D721Med (cell line): ENCODE data around the gene PTPRG.

Experiments used
- DNase-seq: peaks from one replicate; pipeline ENCODE4 v3.0.0; 2011; ENCODE audit warnings: low spot score; ENCODE audit not compliant: insufficient read length
- FAIRE-seq: peaks from 2 replicates; lab custom pipeline; 2011; peaks lifted over from hg19 to GRCh38; lab: Jason Lieb, UNC
- TF ChIP-seq, protein P1 (sequence below): IDR thresholded peaks from 2 replicates; pipeline ENCODE4 v1.5.1; 2012; ENCODE audit warnings: mild to moderate bottlenecking, control low read depth; ENCODE audit not compliant: insufficient read depth; ENCODE audit errors: missing control alignments

PTPRG gene

DNA sequence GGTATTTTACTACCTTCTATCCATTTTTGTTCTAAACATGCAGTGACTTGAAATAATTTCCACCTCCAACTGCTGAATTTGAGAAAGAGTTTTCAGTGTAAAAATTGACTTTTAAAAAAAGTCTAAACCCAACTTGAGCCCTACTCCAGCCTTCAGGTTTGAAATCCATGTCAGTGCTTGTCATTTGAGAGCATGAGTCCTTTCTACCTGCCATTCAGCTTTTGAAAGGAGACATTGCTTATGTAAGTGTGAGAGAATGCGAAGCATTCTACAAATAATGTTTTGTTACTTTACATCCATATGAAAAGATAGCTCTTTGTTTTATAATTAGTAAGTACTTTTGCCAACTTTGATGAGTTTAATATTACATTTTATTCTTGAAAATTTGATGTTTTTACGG, 329.2 kb downstream of the PTPRG start:
- DNase-seq (no peak), FAIRE-seq (no peak)
- TF ChIP-seq, protein P1, sequence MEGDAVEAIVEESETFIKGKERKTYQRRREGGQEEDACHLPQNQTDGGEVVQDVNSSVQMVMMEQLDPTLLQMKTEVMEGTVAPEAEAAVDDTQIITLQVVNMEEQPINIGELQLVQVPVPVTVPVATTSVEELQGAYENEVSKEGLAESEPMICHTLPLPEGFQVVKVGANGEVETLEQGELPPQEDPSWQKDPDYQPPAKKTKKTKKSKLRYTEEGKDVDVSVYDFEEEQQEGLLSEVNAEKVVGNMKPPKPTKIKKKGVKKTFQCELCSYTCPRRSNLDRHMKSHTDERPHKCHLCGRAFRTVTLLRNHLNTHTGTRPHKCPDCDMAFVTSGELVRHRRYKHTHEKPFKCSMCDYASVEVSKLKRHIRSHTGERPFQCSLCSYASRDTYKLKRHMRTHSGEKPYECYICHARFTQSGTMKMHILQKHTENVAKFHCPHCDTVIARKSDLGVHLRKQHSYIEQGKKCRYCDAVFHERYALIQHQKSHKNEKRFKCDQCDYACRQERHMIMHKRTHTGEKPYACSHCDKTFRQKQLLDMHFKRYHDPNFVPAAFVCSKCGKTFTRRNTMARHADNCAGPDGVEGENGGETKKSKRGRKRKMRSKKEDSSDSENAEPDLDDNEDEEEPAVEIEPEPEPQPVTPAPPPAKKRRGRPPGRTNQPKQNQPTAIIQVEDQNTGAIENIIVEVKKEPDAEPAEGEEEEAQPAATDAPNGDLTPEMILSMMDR = no peak

DNA sequence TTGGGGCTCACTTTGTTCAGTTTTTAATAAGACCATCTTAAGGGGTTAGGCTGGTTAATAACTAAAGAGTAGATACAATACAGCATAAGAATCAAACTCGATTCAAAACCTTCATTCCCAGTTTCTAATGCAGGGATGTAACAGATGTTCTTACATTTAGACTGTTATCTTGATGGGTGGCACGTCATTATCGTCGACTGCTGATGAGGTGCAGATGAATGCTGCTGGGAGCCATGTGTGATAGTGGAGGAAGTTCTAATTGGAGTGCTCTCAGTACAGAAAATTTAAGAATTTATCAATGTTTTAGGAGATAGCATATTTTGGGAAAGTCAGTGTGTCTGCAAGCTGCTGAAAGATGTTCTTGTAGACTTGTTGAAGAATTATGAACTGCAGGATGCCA, 331.5 kb downstream of the PTPRG start:
- FAIRE-seq (no peak), DNase-seq (no peak)
- TF ChIP-seq, protein P1 = no peak

DNA sequence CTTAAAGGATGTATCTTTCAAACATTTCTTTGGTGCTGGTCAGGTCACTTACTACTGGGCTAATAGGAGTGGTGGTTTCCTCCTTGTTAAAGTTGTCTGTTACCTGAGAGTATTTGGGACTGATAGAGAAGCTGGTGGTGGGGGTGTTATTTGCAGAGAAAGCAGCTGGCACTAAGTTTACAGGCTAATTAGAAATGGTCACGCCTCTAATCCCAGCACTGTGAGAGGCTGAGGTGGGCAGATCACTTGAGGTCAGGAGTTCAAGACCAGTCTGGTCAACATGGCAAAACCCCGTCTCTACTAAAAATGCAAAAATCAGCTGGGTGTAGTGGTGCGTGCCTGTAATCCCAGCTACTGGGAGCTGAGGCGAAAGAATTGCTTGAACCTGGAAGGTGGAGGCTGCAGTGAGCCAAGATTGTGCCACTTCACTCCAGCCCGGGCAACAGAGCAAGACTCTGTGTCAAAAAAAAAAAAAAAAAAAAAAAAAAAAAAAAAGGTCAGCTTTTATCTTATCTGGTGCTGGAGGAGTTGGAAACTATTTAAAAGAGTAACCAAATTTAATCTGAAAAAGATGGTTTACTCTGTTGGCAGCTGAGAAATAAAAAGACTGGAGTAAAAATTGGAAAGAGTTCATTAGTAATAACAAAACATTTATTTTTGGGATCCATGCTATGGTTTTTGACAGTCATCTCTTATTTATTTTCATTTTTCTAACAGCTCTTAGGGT, 332.6 kb downstream of the PTPRG start:
- no peak for DNase-seq
- FAIRE-seq = no peak
- TF ChIP-seq, protein P1 = no peak

DNA sequence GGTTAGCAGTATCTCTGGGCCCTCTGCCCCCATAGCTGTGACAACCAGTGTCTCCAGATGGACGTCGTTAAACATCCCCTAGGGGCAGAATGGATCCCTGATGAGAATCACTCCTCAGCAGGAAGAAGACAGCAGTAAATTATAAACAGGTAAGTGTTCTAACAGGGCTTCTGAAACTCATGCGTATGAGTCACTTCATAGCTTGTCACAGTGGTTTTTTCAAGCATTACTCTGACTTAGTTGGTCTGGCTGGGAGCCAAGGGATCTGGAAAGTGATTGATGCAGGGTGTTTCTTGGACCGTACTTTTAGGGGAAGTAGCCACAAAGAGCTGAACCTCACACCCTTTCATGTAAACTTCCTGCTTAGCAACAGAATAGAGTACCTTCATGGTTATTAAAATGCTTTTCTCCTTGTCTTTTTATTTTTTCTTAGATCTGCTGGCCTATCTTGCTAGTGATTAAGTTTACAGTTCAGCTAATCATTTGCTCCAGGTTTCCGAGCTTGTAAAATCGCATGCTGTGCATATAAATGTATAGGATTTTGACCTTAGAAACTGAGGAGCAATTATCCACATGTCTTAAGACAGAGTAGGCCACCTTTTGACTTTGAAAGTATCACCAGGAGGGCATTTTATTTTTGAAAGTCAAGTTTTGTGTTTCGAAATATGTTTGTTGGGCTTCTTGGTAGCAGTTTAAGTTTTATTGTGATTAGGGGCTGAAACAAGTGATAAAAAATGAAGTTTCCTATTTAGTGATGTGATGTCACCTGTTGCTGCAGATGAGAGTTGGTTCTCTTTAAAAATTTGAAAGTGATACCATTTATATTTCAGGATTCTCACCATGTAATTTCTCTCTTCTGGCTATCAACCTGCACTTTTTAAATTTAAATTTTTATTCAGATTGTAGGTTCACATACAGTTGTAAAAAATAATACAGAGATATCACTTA, 333.9 kb downstream of the PTPRG start:
- DNase-seq (no peak), FAIRE-seq (no peak)
- TF ChIP-seq, protein P1 = no peak

DNA sequence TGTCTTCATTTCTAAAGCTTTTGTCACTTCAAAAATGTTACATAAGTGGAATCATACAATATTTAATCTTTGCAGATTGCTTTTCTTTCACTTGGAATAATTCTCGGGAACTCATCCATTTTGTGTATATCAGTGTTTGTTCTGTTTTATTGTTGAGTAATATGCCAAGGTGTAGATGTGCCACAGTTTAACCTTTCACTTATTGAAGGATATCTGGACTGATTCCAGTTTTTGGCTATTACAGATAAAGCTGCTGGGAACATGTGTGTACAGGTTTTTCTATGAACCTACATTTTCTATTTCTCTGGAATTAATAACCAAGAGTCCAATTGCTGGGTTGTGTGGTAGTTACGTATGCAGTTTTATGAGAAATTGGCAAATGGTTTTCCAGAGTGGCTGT, 334.9 kb downstream of the PTPRG start:
- DNase-seq (no peak), FAIRE-seq (no peak)
- TF ChIP-seq, protein P1 = no peak

DNA sequence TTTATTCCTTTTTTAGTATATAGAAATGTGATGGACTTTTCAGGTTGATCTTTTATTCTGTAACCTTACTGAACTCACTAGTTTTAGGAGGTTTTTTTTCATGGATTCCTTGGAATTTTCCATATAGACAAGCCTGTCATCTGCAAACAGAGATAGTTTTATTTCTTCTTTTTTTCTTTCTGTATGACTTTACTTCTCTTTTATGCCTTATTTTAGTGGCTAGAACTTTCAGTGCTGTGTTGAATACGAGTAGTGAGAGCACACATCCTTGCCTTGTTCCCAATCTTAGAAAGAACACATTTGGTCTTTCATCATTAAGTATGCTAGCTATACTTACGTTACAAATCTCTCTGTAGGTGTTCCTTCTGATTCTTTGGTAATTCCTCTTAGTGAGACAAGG, 336.5 kb downstream of the PTPRG start:
- FAIRE-seq (no peak), DNase-seq (no peak)
- TF ChIP-seq, protein P1 = no peak
